Measurements from ENCODE around the gene CCDC117.
"Not testable (repeated sequence)": the region's sequence is repeated elsewhere in the genome, so short reads cannot be mapped to it uniquely, and the experiment has no call there.

CCDC117 gene

GRCh38 chr22:28799606-28800307 lies 27.3 kb downstream of the CCDC117 start:
- H3K4me3 ChIP-seq: peak overlapping the region; percentile 71 to 100 (median 93)
- H3K27ac ChIP-seq: peak overlapping the region; percentile 92 to 100 (median 100)

GRCh38 chr22:28800308-28801041 lies 28.0 kb downstream of the CCDC117 start, which contains the start of gene XBP1:
XBP1 (minus strand) TSS chr22:28800569.
- Histone ChIP-seq H3K4me3 (peak within 1 kb of the TSS; percentile 71 to 100 (median 93)), H3K27ac (peak within 1 kb of the TSS; percentile 92 to 100 (median 100))

DNA sequence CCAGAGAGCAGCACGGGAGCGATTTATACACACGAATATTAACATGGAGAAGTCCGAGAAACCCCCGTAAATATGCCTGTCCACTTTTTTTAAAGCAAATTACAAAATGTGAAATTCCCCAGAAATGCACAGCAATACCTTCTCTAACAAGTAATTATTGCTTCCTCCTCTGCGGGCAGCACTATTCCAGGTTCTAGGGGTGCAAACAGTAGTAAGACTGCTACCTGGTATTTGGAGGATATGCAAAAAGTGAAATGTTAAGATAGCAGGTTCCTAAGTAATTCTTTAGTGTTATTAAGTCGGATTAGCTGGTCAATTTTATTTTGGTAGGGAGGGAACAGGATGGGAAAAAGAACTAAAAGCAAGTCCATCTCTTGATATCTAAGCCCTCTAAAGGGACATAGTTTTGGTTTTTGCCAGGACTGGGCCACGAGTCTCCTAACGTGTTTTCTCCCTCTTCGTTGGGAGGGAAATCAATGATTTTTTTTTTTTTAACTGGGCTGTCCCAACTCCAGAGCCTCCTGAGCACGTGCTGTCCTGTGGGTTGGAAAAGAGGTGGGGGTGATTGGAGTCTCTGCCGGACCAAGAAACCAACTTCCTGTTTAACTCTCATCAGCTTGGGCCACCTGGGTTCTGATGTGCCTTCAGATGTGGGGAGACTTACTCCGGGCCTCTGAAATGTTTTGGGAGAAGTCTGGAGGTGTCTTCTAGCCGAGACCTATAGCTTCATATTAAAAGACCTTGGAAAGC lies 29.5 kb downstream of the CCDC117 start:
- Histone ChIP-seq H3K27ac (peak overlapping the region in 15 of 21 experiments; percentile 11 to 100 (median 100)), H3K4me3 (peak overlapping the region in 6 of 7 experiments; percentile 71 to 100 (median 96))

GRCh38 chr22:28802595-28803123 lies 30.2 kb downstream of the CCDC117 start:
- Histone ChIP-seq H3K27ac (peak overlapping the region in 11 of 21 experiments; percentile 5 to 100 (median 45)), H3K4me3 (peak overlapping the region in 2 of 7 experiments; percentile 71 to 100)

GRCh38 chr22:28805426-28805825 lies 32.9 kb downstream of the CCDC117 start:
- H3K27ac ChIP-seq, H3K4me3 ChIP-seq: not testable (repeated sequence)

DNA sequence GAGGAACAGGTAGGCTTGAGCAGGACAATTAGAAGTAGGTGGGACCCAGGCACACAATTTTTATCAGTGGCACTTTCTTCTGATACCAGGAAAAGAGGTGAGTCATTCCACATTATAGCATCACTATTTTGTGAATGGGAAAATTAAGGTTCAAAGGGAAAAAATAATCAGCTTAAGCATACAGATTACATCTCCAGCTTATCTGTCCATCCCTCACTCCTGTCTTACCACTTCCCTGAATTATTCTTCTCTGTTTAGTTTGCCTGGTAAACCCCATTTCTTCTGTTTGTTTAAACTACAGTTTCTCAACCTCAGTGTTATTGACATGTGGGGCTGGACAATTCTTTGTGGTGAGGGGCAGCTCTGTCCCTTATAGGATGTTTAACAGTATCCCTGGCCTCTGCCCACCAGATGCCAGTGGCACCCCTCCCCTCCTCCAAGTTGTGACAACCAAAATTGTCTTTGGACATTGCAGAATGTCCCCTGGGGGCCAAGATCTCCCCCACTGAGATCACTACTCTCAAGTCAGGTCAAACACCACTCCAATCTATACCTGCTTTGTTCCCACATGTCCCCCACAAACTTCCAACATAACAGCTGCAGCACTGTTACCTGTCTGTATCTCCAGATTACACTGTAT lies 36.3 kb downstream of the CCDC117 start:
- Histone ChIP-seq H3K4me3 (no peak overlapping the region), H3K27ac (peak overlapping the region in 2 of 21 experiments; percentile 8 to 48)

- peak overlapping the region in 1 of 7 experiments; percentile 2 for H3K4me3 ChIP-seq
- peak overlapping the region in 19 of 21 experiments; percentile 2 to 83 (median 57) for H3K27ac ChIP-seq
Observed at GRCh38 chr22:28810821-28811491, 38.5 kb downstream of the CCDC117 start.

DNA sequence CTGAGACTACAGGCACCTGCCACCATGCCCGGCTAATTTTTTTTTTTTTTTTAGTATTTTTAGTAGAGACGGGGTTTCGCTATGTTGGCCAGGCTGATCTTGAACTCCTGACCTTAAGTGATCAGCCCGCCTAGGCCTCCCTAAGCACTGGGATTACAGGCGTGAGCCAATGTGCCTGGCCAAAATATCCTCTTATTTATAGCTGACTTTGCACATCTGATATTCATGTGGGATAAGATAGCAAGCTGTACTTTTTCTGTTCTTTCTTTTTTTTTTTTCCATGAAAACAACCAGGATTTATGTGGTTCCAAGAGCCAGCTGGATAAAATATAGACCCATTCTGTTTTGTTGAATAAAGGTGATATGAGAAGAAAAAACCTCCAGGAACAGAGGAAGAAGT lies 40.0 kb downstream of the CCDC117 start:
- H3K4me3 ChIP-seq: no peak overlapping the region

DNA sequence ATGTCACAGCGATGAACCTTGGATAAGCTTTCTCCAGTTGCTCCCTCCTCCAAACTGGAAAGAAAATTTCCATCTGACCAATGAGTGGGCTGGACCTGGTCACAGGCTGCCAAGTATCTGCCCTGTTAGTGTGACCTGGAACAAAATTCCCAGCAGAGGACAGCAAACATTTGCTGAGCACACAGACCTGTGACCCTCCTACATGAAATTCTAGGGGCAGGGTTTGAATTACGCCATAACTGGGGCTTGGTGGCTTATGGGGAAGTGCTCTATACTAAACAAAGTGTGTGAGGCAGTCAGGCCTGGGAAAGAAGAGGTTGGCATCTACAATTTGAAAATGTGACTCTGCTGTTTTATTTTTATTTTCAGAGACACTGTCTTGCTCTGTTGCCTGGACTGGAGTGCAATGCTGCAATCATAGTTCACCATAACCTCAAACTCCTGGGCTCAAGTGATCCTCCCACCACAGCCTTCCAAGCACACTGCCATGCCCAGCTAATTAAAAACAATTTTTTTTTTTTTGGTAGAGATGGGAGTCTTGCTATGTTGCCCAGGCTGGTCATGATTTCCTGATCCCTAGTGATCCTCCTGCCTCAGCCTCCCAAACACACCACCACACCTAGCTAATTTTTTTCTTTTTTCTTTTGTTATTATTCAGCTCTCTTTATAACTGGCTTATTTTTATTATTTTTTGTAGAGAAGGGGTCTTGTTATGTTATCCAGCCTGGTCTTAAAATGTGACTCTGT lies 41.5 kb downstream of the CCDC117 start:
- Histone ChIP-seq H3K4me3 (no peak overlapping the region), H3K27ac (peak overlapping the region in 6 of 21 experiments; percentile 5 to 76 (median 40))

More for the DNA sequence above, 40.0 kb downstream of the CCDC117 start:
- H3K27ac ChIP-seq: peak overlapping the region in 9 of 21 experiments; percentile 13 to 83 (median 67)

GRCh38 chr22:28815111-28815510 lies 42.6 kb downstream of the CCDC117 start:
- no peak overlapping the region for H3K4me3 ChIP-seq
- no peak overlapping the region for H3K27ac ChIP-seq

DNA sequence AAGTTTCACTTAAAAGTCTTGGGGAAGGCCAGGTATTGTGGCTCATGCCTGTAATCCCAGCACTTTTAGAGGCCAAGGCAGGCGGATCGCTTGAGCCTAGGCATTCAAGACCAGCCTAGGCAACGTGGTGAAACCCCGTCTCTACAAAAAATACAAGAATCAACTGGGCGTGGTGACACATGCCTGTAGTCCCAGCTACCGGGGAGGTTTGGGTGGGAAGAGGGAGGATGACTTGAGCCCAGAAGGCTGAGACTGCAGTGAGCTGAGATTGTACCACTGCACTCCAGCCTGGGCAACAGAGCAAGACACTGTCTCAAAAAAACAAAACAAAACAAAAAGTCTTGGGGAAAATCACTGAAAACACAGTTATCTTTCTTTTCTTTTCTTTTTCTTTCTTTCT lies 43.2 kb downstream of the CCDC117 start:
- Histone ChIP-seq H3K4me3 (no peak overlapping the region), H3K27ac (no peak overlapping the region)

DNA sequence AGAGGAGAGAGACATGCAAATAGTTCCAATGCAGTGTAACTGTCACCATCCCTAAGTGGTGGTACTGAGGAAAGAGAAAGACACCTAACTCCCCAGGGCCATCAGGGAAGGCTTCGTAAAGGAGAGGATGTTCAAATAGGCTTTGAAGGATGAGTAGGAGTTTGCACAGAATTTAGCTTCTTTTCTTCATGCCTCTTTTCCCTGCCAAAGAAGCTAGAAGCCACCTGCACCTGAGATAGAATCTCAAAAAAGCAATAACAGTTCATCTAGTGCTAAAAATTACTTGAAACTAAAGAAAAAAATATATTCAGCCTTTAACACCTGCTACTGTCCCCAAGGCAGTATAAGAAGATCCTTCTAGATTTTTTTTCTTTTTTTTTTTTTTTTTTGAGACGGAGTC lies 44.6 kb downstream of the CCDC117 start:
- peak overlapping the region in 1 of 21 experiments; percentile 82 for H3K27ac ChIP-seq

DNA sequence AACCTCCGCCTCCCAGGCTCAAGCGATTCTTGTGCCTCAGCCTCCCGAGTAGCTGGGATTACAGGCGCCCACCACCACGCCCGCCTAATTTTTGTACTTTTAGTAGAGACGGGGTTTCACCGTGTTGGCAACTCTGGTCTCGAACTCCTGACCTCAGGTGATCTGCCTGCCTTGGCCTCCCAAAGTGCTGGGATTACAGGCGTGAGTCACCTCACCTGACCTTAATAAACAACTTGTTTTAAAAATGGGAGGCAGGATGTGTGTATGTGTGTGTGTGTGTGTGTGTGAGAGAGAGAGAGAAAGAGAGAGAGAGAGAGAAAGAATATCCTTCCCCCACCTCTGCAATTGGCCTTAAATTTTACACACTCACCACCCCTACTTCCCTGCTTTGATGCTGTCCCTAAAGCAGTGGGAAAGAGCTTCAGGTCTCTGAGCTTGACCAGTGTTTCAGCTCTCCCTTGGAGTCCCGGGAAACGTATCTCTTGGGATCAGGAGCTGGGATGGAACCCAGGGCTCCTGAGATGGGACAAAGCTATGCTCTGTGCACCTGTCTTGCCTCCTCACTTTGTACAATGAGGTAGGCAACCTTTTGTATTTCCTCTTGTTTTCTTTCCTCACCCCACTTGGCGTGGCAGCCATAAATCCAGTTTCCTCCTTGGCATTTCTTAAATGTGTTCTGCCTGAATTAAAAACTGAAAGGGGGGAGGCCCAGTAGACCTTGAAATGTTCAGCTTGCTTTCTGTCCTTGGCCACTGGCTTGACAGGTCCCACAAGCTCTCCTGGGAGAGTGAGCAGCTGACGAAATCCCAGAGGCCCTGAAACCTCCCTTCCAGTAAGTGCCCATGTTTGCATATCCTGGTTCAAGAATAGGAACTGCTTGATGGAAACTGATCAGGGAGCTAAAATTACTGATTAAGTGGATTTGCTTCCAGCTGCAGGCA lies 45.7 kb downstream of the CCDC117 start:
- H3K27ac ChIP-seq: peak overlapping the region in 18 of 21 experiments; percentile 17 to 82 (median 58)
- H3K4me3 ChIP-seq: no peak overlapping the region

More for the DNA sequence above, 44.6 kb downstream of the CCDC117 start:
- no peak overlapping the region for H3K4me3 ChIP-seq

- H3K4me3 ChIP-seq: no peak overlapping the region
- peak overlapping the region in 18 of 21 experiments; percentile 17 to 82 (median 58) for H3K27ac ChIP-seq
Observed at GRCh38 chr22:28819253-28820096, 47.0 kb downstream of the CCDC117 start.

DNA sequence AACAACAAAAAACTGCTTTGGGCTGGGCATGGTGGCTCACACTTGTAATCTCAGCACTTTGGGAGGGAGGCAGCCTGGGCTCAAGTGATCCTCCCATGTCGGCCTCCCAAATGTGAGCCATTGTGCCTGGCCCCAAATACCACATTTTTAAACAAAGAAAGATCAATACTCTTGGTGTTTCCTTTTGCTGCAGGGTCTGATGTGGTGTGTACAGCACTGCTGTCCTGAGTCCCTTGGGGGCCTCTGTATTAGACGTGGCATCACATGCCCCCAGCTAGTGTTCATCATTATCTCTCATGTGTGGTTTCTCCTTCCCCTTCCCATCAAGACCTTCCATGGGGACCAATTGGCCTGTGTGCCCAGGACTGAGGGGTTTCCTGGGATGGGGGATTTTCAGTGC lies 48.4 kb downstream of the CCDC117 start:
- Histone ChIP-seq H3K27ac (peak overlapping the region in 1 of 21 experiments; percentile 2), H3K4me3 (no peak overlapping the region)

DNA sequence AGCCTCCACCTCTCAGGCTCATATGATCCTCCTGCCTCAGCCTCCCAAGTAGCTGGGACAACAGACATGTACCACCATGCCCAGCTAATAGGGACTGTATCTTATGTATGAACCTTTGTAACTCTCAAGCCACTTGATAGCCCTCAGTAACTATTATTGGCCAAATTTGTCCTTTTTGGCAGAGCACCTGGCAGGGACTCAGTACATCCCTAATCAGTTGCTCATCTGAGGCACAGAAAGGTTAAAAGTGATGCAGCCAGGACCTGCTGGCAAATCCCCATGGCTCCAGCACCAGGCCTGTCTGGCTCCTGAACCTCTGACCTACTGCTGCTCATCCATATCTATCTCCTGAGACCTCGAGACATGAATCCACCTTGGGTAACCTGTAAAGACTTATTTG lies 49.0 kb downstream of the CCDC117 start:
- Histone ChIP-seq H3K27ac (no peak overlapping the region), H3K4me3 (no peak overlapping the region)
